HG03439 (cell line): ENCODE measurements around the gene ARRDC1.
"Not testable (repeated sequence)": the region's sequence is repeated elsewhere in the genome, so short reads cannot be mapped to it uniquely, and the experiment has no call there.

Experiments used
- ATAC-seq: cut with Tn5 transposase; IDR thresholded peaks from one replicate; pipeline ENCODE4 v1.9.1; 2021; ENCODE audit warnings: mild to moderate bottlenecking, moderate library complexity; ENCODE audit not compliant: unreplicated experiment

ARRDC1 gene

DNA sequence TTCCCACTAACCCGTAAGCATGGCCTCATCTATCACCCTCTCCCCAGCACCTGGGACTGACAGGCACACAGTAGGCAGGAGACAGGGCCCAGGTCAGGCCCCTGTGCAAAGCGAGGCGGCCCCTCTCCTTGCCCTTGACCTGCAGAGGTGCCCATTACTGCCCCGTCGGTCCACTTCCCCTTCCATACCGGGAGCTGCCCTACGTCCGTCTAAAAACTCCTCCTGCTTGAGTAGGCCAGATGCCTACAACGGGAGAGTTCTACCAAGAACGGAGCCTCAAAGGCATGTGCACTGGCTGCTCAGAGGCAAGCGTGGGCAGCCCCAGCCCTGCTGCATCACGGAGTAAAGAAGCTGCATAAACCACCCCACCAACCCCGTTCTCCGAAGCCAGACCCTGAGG, 22.1 kb upstream of the ARRDC1 start:
- no peak for ATAC-seq

DNA sequence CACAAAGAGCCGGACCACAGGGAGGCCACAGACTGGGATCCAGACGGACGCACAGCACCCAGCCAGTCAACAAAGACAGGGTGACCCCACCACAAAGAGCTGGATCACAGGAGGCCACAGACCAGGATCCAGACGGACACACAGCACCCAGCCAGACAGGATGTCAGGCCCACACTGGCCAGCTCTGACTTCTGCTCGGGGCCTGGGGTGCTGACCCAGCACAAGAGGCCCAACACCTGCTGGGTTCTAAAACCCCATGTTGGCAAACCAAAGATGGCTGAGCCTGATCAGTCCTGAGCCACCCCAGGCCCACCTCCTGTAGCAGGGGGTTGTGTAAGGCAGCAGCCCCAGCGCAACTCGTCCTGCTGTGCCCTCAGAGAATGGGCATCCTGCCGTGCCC, 21.5 kb upstream of the ARRDC1 start:
- no peak for ATAC-seq

DNA sequence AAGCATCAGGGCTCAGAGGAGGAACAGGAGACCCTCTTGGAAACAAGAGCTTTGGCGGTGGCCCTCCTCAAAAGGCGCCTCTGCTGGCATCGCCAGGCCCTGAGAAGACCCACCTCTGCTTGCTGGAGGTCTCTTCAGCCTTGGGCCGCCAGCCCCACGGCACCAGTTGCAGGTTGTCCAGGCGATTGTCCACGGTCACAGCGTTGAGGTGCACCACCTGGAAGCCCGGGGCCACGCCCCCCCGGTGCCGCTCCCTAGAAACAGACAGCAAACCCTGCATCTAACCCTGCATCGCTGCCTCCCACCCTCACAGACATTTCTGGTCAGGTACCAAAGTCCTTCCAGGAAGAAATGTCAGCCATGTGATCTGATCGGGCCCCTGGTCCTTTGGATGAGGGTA, 18.6 kb upstream of the ARRDC1 start:
- no peak for ATAC-seq

DNA sequence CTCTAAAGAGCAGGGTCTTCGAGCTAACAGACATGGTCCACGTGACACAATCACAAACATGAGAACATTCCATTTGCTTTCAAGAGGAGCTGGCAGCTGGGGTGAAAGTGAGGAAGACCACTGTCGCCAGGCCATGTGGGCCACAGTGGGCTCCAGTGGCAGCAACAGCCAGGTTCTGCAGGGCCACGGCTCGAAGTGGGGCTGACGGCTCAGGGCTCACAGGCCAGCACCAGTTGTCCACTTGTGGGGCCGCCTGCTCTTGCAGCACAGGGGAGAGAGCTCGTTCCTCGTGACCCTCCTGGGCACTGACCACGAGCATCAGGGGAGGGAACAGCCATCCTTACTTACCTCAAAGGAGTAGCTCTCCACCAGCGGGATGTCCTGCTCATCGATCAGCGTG, 17.2 kb upstream of the ARRDC1 start:
- no peak for ATAC-seq

DNA sequence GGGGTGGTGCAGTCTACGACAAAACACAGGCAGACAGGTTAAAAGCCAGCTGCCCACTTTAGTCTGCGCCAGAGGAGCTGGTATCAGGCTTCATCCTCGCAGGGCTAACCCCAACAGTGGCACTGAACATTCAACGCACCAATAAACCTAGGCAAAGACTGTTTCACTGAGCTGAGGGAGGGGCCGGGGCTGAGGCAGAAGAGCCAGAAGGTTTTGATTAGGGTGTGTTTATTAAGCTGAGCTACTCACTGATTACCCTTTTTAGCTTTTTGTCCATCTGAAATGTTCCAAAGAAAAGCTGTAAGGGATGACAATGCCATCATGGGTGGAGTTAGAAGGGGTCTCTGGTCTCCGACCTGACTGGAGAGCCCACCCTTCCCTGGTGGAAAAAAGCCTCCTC, 16.6 kb upstream of the ARRDC1 start:
- no peak for ATAC-seq

DNA sequence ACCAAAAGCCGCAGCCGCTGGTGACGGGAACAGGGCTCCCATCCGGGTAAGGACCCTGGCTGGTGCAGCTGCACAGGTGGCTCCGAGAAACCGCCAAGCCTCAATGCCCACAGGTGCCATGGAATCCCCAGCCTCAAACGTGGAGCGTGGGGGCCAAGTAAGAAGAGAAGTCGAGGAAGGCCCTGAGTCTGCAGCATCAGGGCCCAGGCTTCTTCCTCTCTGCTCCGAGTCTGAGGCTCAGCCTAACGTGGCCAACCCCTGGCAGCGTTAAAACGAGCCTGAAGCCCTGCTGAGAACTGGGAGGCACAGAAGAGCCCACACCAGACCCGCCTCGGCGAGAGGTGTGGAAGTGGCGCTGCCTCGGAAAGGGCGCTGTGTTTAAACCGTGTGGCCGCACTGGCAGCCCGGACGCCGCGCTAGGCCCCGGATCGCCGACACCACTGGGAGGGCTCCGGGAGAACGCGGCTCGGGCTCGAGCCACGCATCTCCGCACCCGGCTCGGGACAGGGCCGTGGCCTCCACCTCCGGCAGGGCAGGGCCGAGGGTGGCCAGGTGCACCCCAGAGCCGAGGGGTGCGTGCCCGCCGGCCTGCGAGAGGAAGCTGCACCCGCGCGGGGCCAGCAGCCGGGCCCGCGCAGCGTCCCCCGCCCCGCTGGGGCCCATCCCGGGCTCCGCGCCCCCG, 15.9 kb upstream of the ARRDC1 start:
- ATAC-seq = peak; percentile 32

DNA sequence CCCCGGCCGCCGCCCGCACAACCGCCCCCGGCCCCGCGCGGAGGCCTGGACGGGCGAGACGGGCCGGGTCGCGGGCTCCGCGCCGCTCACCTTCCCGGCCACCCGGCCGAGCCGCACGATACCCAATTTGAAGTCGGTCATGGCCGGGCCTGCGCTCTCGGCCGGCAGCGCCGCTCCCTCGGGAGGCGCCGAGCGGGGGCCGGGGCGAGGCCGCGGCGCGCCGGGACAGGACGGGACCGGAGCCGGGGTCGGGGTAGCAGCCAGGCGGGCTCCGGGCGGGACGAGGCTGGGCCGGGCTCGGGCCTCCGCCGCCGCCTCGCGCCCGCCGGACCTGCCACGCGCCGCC, 15.4 kb upstream of the ARRDC1 start:
- no peak for ATAC-seq

GRCh38 chr9:137590469-137591383, 14.8 kb upstream of the ARRDC1 start, which contains the start of gene ZMYND19:
TSS of gene ZMYND19 (minus strand) at chr9:137590512. CDS start at chr9:137590263, 249 bp downstream.
- ATAC-seq = peak; percentile 79

- ATAC-seq = no peak
Observed at GRCh38 chr9:137592767-137593166, 12.7 kb upstream of the ARRDC1 start.

- no peak for ATAC-seq
Observed at GRCh38 chr9:137593176-137593575, 12.3 kb upstream of the ARRDC1 start.

- ATAC-seq = not testable (repeated sequence)
Observed at GRCh38 chr9:137596577-137596976, 8.9 kb upstream of the ARRDC1 start.

DNA sequence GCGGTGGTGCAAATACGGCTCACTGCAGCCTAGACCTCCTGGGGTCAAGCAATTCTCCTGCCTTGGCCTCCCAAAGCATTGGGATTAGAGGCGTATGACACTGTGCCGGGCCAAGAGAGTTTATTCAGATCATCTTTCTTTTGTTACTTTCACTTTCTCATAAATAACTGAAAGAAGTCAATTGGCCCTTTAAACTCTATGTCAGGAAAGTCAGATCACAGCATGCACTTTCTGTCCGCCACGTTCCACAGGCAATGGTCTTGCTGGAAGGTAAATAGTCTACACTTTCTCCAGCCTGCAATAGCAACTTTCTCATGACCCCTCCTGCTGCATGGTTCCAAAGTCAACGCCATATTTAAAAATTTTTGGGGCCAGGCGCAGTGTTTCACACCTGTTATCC, 6.5 kb upstream of the ARRDC1 start:
- ATAC-seq = no peak

- ATAC-seq = no peak
Observed at GRCh38 chr9:137602661-137603060, 2.8 kb upstream of the ARRDC1 start.

DNA sequence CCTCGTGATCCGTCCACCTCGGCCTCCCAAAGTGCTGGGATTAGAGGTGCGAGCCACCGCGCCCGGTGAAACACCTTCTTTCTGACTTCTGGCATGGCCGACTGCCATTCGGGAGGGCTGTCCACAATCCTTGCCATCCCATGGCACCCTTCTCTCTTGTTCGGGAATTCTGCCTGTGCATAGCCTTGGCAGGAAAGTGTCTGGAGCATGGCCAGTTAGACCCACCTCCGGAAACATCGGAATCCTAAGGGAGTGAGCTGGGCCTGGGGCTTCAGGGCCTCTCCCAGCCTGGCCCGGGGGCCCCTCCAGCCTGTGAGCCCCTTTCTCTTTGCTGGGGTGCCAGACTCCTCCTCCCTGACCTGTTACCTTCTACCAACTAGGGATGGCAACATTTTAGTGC, 1.6 kb upstream of the ARRDC1 start:
- no peak for ATAC-seq

GRCh38 chr9:137604345-137605086, 970 bp upstream of the ARRDC1 start:
- no peak for ATAC-seq

- ATAC-seq = peak; percentile 13
Observed at GRCh38 chr9:137606005-137606621, 627 bp downstream of the ARRDC1 start.

- no peak for ATAC-seq
Observed at GRCh38 chr9:137606734-137607138, 1.2 kb downstream of the ARRDC1 start.

GRCh38 chr9:137607141-137607857, 1.8 kb downstream of the ARRDC1 start:
- no peak for ATAC-seq

DNA sequence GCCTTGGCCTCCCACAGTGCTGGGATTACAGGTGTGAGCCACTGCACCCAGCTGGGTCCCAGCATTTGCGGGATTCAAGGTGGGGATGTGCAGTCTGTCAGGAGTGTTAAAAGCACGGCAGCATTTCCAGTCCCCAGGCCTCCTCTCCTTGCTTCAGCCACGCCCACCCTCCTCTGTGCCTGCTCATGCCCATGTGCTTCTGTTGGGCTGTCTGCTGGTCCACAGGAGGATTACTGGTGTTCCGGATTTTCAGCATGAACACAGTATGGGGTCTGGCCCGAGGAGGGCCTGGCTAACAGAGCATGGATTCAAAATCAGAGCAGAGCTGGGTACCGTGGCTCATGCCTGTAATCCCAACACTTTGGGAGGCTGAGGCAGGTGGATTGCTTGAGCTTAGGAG, 5.5 kb downstream of the ARRDC1 start:
- ATAC-seq = no peak
